ENCODE measurements around the gene GPR39.
A peak's percentile ranks its signal among the peaks of the same experiment; 100 is the strongest.

GPR39 gene

DNA sequence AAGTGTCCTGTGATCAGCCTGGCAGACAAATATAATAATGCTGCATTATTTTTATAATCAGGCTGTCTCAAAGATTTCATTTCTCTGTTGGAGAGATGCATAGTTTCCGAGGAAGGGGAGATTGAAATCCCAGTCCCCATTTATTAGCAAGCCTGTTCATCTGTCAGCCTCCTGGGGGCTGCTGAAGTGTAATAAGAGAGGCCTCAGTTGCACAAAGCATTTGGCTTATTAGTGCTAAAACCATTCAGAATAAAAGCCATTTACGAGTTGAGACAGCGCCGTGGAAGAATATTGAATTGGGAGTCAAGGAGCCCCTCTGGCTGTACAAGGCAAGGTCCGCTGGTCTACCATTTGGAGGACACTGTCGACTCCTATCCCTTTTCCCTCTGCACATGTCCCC is 6.1 kb downstream of the GPR39 start:
- peaks cover 9 to 25% of the 10 kb centered on the region in 2 donors for H3K4me1 ChIP-seq (ENCODE audit: control insufficient read depth in 2 of 2, insufficient read depth in 2 of 2, low read length in 2 of 2)
- H3K27me3 ChIP-seq (ENCODE audit: control insufficient read depth in 2 of 2, insufficient read depth in 2 of 2, low read length in 2 of 2): no peaks in the 10 kb centered on the region
- no peak overlapping the region for H3K27ac ChIP-seq (ENCODE audit: low read depth in 2 of 2, low read length in 2 of 2)
- no peak overlapping the region for H3K4me3 ChIP-seq (ENCODE audit: low read length in 2 of 2)
- no peaks in the 10 kb centered on the region for H3K9me3 ChIP-seq (ENCODE audit: control insufficient read depth in 2 of 2, low read length in 2 of 2)
- no peaks in the 10 kb centered on the region for H3K36me3 ChIP-seq (ENCODE audit: control insufficient read depth in 2 of 2, insufficient read depth in 2 of 2, low read length in 2 of 2)
- no peak overlapping the region for H3K9ac ChIP-seq (ENCODE audit: low read depth in 1 of 2, low read length in 2 of 2)

DNA sequence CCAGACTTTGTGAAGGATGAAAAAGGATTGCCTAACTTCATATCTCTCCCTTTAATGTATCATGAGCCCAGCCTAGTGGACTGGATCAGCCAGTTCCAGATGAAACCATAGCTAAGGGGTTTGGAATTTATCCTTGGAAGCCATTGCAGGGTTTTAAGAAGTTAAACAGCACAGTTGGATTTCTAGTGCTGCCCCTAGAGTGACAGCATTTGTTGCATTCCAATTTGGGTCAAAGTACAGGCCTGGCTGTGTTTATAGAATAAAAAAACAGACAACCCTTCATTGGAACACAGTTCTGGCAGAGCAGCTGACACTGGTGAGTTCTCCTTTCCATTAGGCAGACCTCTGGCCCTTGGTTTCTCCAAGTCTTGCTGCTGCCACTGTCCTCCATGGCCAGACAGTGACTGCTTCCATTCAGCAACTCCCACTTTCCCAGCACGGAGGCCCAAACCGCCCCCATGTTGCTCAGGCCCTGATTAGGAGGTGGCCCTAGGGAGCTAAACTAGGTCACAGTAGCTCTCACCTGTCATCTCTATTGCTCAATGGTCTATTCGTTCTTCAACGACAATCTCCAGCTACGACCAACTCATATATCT is 8.0 kb downstream of the GPR39 start:
- peak overlapping the region in 1 of 2 donors; percentile 5 for H3K27ac ChIP-seq (ENCODE audit: low read depth in 2 of 2, low read length in 2 of 2)
- H3K4me1 ChIP-seq (ENCODE audit: control insufficient read depth in 2 of 2, insufficient read depth in 2 of 2, low read length in 2 of 2): peaks cover 9 to 16% of the 10 kb centered on the region in 2 donors
- H3K36me3 ChIP-seq (ENCODE audit: control insufficient read depth in 2 of 2, insufficient read depth in 2 of 2, low read length in 2 of 2): no peaks in the 10 kb centered on the region
- no peak overlapping the region for H3K9ac ChIP-seq (ENCODE audit: low read depth in 1 of 2, low read length in 2 of 2)
- no peaks in the 10 kb centered on the region for H3K9me3 ChIP-seq (ENCODE audit: control insufficient read depth in 2 of 2, low read length in 2 of 2)
- no peak overlapping the region for H3K4me3 ChIP-seq (ENCODE audit: low read length in 2 of 2)
- H3K27me3 ChIP-seq (ENCODE audit: control insufficient read depth in 2 of 2, insufficient read depth in 2 of 2, low read length in 2 of 2): no peaks in the 10 kb centered on the region

DNA sequence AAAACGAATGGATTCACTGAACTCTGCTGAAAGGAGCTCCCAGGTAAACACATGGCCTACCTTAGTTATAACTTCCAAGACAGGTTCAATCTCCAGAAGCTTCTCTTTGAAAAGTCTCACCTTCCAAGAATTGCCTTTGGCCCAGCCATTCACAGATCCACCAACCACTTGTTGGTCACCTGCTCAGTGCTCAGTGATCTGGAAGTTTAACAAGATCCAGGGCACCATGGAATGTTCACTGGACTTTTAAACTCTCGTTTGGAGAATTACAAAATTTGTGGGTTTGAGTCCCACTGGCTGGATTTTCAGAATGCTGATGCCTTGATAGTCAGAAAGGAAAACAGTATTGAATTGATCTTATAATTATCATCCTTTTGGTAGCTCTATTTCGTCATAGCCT is 9.4 kb downstream of the GPR39 start:
- peaks cover 9 to 15% of the 10 kb centered on the region in 2 donors for H3K4me1 ChIP-seq (ENCODE audit: control insufficient read depth in 2 of 2, insufficient read depth in 2 of 2, low read length in 2 of 2)
- H3K27me3 ChIP-seq (ENCODE audit: control insufficient read depth in 2 of 2, insufficient read depth in 2 of 2, low read length in 2 of 2): no peaks in the 10 kb centered on the region
- H3K9me3 ChIP-seq (ENCODE audit: control insufficient read depth in 2 of 2, low read length in 2 of 2): no peaks in the 10 kb centered on the region
- H3K4me3 ChIP-seq (ENCODE audit: low read length in 2 of 2): no peak overlapping the region
- no peaks in the 10 kb centered on the region for H3K36me3 ChIP-seq (ENCODE audit: control insufficient read depth in 2 of 2, insufficient read depth in 2 of 2, low read length in 2 of 2)
- no peak overlapping the region for H3K27ac ChIP-seq (ENCODE audit: low read depth in 2 of 2, low read length in 2 of 2)
- no peak overlapping the region for H3K9ac ChIP-seq (ENCODE audit: low read depth in 1 of 2, low read length in 2 of 2)

DNA sequence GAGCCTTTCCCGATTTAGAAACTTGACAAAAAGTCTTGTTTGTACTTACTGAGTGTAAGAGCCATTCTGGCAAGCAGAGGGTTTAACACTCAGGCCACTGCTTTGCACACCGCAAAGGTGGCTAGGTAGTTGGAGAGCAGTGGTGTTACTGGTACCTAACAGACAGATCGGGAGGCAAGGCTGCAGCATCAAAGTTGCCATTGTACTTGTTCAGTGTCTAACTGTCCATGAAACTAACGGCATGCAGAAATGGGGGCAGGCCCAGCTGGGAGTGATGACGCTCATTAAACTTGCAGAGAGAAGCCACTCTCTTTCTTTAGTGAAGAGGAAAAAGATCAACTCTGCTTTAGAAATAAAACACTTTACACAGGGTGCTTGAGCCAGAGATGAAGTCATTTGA is 10.1 kb downstream of the GPR39 start:
- peaks cover 9 to 15% of the 10 kb centered on the region in 2 donors for H3K4me1 ChIP-seq (ENCODE audit: control insufficient read depth in 2 of 2, insufficient read depth in 2 of 2, low read length in 2 of 2)
- no peaks in the 10 kb centered on the region for H3K27me3 ChIP-seq (ENCODE audit: control insufficient read depth in 2 of 2, insufficient read depth in 2 of 2, low read length in 2 of 2)
- no peak overlapping the region for H3K9ac ChIP-seq (ENCODE audit: low read depth in 1 of 2, low read length in 2 of 2)
- H3K9me3 ChIP-seq (ENCODE audit: control insufficient read depth in 2 of 2, low read length in 2 of 2): peaks cover 0 to 2% of the 10 kb centered on the region in 2 donors
- H3K27ac ChIP-seq (ENCODE audit: low read depth in 2 of 2, low read length in 2 of 2): no peak overlapping the region
- no peak overlapping the region for H3K4me3 ChIP-seq (ENCODE audit: low read length in 2 of 2)
- peaks cover 0 to under 1% of the 10 kb centered on the region in 2 donors for H3K36me3 ChIP-seq (ENCODE audit: control insufficient read depth in 2 of 2, insufficient read depth in 2 of 2, low read length in 2 of 2)

DNA sequence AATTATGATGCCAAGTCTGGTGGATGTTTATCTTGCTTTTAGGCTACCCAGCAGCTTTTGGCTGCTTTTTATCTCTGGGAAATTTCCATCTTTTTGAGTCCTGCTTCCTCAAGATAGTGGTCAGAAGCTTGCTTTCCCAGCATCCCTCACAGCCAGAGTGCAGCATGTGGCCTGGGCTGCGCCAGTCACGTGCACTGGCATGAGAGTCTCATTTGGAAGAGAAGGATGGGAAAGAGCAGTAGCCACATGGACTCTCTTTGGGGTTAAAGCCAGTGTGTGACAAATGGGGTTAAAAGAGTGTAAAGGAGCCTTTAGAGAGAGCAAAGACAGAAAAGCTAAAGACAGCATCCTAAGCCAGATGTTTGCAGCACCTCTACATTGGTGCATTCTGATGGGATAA is 12.7 kb downstream of the GPR39 start:
- H3K27me3 ChIP-seq (ENCODE audit: control insufficient read depth in 2 of 2, insufficient read depth in 2 of 2, low read length in 2 of 2): no peaks in the 10 kb centered on the region
- peaks cover 4 to 10% of the 10 kb centered on the region in 2 donors for H3K4me1 ChIP-seq (ENCODE audit: control insufficient read depth in 2 of 2, insufficient read depth in 2 of 2, low read length in 2 of 2)
- peaks cover 0 to 2% of the 10 kb centered on the region in 2 donors for H3K9me3 ChIP-seq (ENCODE audit: control insufficient read depth in 2 of 2, low read length in 2 of 2)
- H3K27ac ChIP-seq (ENCODE audit: low read depth in 2 of 2, low read length in 2 of 2): no peak overlapping the region
- no peak overlapping the region for H3K9ac ChIP-seq (ENCODE audit: low read depth in 1 of 2, low read length in 2 of 2)
- H3K4me3 ChIP-seq (ENCODE audit: low read length in 2 of 2): no peak overlapping the region
- H3K36me3 ChIP-seq (ENCODE audit: control insufficient read depth in 2 of 2, insufficient read depth in 2 of 2, low read length in 2 of 2): peaks cover 0 to 5% of the 10 kb centered on the region in 2 donors

DNA sequence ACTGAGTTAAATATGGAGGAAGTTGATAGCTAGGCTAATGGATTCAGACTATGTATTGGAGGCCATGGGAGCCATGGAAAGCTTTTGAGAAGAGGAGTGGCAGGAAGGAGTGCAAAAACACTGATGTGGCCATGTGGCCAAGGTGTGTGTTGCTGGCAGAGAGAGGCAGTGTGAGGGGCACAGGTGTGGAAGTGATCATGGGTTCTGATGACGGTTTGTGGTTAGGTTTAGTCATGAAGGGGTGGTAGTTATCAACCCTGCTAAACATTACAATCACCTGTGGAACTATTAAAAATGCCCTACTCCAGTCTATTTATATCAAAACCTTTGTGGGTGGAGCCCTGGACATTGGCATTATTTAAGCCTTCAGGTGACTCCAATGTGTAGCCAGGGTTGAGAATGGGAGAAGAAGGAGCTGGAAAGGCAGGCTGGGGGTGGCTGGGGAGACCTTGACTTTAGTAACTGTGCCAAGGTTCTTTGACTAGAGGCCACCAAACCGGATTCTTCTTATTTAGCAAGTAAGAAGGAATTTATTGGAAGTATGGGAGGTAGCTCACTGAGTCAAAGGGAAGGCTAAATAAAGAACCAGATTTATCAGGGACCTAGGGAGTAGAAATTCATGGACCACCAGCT is 13.5 kb downstream of the GPR39 start:
- Histone ChIP-seq H3K9ac (ENCODE audit: low read depth in 1 of 2, low read length in 2 of 2) (no peak overlapping the region), H3K27ac (ENCODE audit: low read depth in 2 of 2, low read length in 2 of 2) (no peak overlapping the region), H3K4me3 (ENCODE audit: low read length in 2 of 2) (no peak overlapping the region), H3K36me3 (ENCODE audit: control insufficient read depth in 2 of 2, insufficient read depth in 2 of 2, low read length in 2 of 2) (peaks cover 0 to 5% of the 10 kb centered on the region in 2 donors), H3K27me3 (ENCODE audit: control insufficient read depth in 2 of 2, insufficient read depth in 2 of 2, low read length in 2 of 2) (no peaks in the 10 kb centered on the region), H3K4me1 (ENCODE audit: control insufficient read depth in 2 of 2, insufficient read depth in 2 of 2, low read length in 2 of 2) (peaks cover 0 to 3% of the 10 kb centered on the region in 2 donors), H3K9me3 (ENCODE audit: control insufficient read depth in 2 of 2, low read length in 2 of 2) (peaks cover 0 to 2% of the 10 kb centered on the region in 2 donors)

DNA sequence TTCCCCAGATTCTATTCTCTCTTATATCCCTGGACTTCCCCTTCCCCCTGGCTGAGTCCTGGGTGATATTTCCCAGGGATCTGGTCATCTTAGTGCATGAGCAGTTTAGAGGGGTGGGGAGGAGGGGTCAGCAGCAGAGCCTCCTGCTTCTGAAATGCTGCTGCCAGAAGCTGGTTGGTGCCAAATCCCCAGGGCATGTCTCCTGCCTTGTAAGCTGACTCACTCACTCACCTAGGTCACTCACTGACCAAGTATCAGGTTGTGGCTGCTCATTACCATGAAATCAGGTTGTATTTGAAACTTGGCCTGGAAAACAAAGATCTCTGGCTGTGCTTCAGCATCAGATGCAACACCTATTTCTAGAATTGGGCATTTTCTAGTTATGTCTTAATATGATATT is 14.3 kb downstream of the GPR39 start:
- Histone ChIP-seq H3K36me3 (ENCODE audit: control insufficient read depth in 2 of 2, insufficient read depth in 2 of 2, low read length in 2 of 2) (peaks cover 0 to 5% of the 10 kb centered on the region in 2 donors), H3K4me3 (ENCODE audit: low read length in 2 of 2) (no peak overlapping the region), H3K9ac (ENCODE audit: low read depth in 1 of 2, low read length in 2 of 2) (no peak overlapping the region), H3K27me3 (ENCODE audit: control insufficient read depth in 2 of 2, insufficient read depth in 2 of 2, low read length in 2 of 2) (no peaks in the 10 kb centered on the region), H3K4me1 (ENCODE audit: control insufficient read depth in 2 of 2, insufficient read depth in 2 of 2, low read length in 2 of 2) (no peaks in the 10 kb centered on the region), H3K27ac (ENCODE audit: low read depth in 2 of 2, low read length in 2 of 2) (no peak overlapping the region), H3K9me3 (ENCODE audit: control insufficient read depth in 2 of 2, low read length in 2 of 2) (peaks cover 0 to 2% of the 10 kb centered on the region in 2 donors)

DNA sequence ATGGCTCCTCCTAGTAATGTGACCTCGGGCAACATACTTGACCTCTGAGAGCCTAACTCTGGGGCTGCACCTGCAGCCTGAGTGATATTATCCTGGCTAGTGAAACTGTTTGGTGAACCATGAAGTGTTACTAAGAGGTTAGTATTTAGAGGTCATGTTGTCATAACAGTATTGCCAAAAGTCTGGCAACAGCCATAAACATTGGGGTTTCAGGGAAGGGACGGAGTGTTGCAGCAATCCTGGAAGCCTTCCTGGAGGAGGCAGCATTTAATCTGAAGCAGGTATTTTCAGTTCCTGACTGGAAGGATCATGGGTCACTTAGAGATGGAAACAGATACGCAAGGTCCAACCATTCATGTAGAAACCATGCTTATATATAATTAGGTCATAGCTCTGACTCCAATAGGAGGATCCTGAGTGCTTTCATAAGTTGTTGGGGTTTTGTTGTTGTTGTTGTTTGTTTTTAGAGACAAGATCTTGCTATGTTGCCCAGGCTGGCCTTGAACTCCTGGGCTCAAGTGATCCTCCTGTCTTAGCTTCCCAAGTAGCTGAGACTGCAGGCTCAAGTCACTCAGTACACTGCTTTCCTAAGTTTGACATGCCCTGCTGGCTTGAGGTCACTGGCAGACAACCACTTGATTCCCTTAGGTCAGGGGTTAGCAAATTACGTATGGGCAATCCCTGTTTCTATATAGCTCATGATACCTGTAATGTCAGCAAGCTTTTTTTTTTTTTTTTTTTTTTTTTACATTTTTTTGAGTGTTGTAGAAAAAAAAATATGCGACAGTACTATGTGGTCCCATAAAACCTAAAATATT is 21.5 kb downstream of the GPR39 start:
- no peak overlapping the region for H3K9ac ChIP-seq (ENCODE audit: low read depth in 1 of 2, low read length in 2 of 2)
- no peaks in the 10 kb centered on the region for H3K27me3 ChIP-seq (ENCODE audit: control insufficient read depth in 2 of 2, insufficient read depth in 2 of 2, low read length in 2 of 2)
- H3K27ac ChIP-seq (ENCODE audit: low read depth in 2 of 2, low read length in 2 of 2): no peak overlapping the region
- no peaks in the 10 kb centered on the region for H3K9me3 ChIP-seq (ENCODE audit: control insufficient read depth in 2 of 2, low read length in 2 of 2)
- H3K4me1 ChIP-seq (ENCODE audit: control insufficient read depth in 2 of 2, insufficient read depth in 2 of 2, low read length in 2 of 2): no peaks in the 10 kb centered on the region
- no peaks in the 10 kb centered on the region for H3K36me3 ChIP-seq (ENCODE audit: control insufficient read depth in 2 of 2, insufficient read depth in 2 of 2, low read length in 2 of 2)
- no peak overlapping the region for H3K4me3 ChIP-seq (ENCODE audit: low read length in 2 of 2)

DNA sequence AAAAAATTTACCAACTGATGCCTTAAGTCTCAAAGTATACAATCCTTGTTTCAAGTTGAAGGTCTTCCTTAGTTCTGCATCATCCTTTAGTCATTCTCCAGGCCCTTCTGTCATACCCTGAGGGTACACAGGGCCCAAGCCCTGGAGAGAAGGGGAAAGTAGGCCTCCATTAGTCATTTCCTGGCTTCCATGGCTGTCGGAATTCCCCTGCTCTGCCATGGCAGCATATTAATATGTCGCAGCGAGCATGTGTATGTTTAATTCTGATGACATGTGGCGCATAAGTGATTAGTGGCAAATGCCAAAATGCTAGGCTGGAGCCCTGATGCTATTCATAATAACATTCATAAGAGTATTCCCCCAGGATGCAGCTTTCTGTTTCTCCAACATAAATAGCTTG is 22.1 kb downstream of the GPR39 start:
- no peaks in the 10 kb centered on the region for H3K27me3 ChIP-seq (ENCODE audit: control insufficient read depth in 2 of 2, insufficient read depth in 2 of 2, low read length in 2 of 2)
- no peaks in the 10 kb centered on the region for H3K4me1 ChIP-seq (ENCODE audit: control insufficient read depth in 2 of 2, insufficient read depth in 2 of 2, low read length in 2 of 2)
- no peaks in the 10 kb centered on the region for H3K9me3 ChIP-seq (ENCODE audit: control insufficient read depth in 2 of 2, low read length in 2 of 2)
- H3K27ac ChIP-seq (ENCODE audit: low read depth in 2 of 2, low read length in 2 of 2): no peak overlapping the region
- no peak overlapping the region for H3K9ac ChIP-seq (ENCODE audit: low read depth in 1 of 2, low read length in 2 of 2)
- H3K4me3 ChIP-seq (ENCODE audit: low read length in 2 of 2): no peak overlapping the region
- no peaks in the 10 kb centered on the region for H3K36me3 ChIP-seq (ENCODE audit: control insufficient read depth in 2 of 2, insufficient read depth in 2 of 2, low read length in 2 of 2)

DNA sequence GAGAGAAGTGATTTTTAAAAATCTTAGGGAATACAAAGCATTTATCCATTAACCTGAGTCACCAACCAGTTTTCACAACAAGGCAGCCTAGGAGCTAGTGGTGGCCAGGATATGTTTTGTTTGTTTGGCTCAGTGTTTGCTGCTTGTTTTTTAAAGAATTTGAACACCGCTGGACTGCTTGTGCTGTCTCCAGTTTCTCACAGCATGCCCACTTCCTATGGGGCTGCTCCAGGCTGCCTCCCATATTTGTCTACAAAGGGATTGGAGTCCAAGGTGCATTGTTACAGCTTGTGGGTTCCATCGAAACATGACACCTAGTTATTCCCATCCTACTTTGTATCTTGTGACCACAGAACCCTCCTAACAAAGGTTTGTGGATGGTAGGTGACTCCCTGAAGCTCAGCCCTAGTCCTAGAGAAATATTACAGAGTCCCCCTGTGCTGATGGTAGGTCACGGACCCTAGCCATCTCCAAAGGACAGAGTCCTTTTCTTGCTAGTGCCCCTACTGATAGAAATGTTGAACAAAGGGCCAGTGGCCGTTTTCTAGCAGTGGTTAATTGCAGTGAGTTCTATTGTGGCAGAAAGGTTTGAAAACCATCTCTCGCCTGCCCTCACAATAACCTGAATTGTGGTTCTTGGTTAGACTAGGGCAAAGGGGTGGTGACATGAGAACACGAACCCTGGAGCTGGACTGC is 23.2 kb downstream of the GPR39 start:
- no peaks in the 10 kb centered on the region for H3K9me3 ChIP-seq (ENCODE audit: control insufficient read depth in 2 of 2, low read length in 2 of 2)
- H3K36me3 ChIP-seq (ENCODE audit: control insufficient read depth in 2 of 2, insufficient read depth in 2 of 2, low read length in 2 of 2): no peaks in the 10 kb centered on the region
- no peak overlapping the region for H3K4me3 ChIP-seq (ENCODE audit: low read length in 2 of 2)
- H3K9ac ChIP-seq (ENCODE audit: low read depth in 1 of 2, low read length in 2 of 2): no peak overlapping the region
- H3K27me3 ChIP-seq (ENCODE audit: control insufficient read depth in 2 of 2, insufficient read depth in 2 of 2, low read length in 2 of 2): no peaks in the 10 kb centered on the region
- no peak overlapping the region for H3K27ac ChIP-seq (ENCODE audit: low read depth in 2 of 2, low read length in 2 of 2)
- no peaks in the 10 kb centered on the region for H3K4me1 ChIP-seq (ENCODE audit: control insufficient read depth in 2 of 2, insufficient read depth in 2 of 2, low read length in 2 of 2)
